HepG2 (cell line): Measurements from ENCODE around the gene CMPK1. TPM values are rescaled to one million over a fixed set of nuclear protein-coding genes. Genes with fewer than 3 reads are reported as not detected.

Experiments
- BHLHE40 ChIP-seq: IDR thresholded peaks from 2 replicates; pipeline ENCODE4 v1.6.1; 2011; ENCODE audit warnings: low read length, improper control_type of control experiment
- ETS1 ChIP-seq: sonication (generic); formaldehyde crosslinking; IDR thresholded peaks from 2 replicates; pipeline ENCODE4 v1.4.0; 2020; ENCODE audit warnings: missing genetic modification reagents
- GABPB1 ChIP-seq: IDR thresholded peaks from 2 replicates; pipeline ENCODE4 v1.6.1; 2016; ENCODE audit warnings: mild to moderate bottlenecking, missing genetic modification reagents, moderate library complexity, missing compliant biosample characterization
- HBP1 ChIP-seq: IDR thresholded peaks from 2 replicates; pipeline ENCODE4 v1.6.1; 2016; ENCODE audit warnings: low read depth, control low read depth
- KAT7 ChIP-seq: IDR thresholded peaks from 2 replicates; pipeline ENCODE4 v1.6.1; 2018; ENCODE audit warnings: borderline replicate concordance, missing compliant biosample characterization
- MLLT10 ChIP-seq: sonication (generic); formaldehyde crosslinking; IDR thresholded peaks from 2 replicates; pipeline ENCODE4 v1.4.0; 2020; ENCODE audit warnings: missing genetic modification reagents
- MTF1 ChIP-seq: sonication (generic); formaldehyde crosslinking; IDR thresholded peaks from 2 replicates; pipeline ENCODE4 v1.5.0; 2020; ENCODE audit warnings: missing genetic modification reagents
- PHF5A ChIP-seq: IDR thresholded peaks from one replicate; pipeline ENCODE4 v1.6.1; 2018; ENCODE audit warnings: low read depth, missing genetic modification reagents; ENCODE audit not compliant: unreplicated experiment
- RBFOX2 ChIP-seq: fragments of 200-400 bp; formaldehyde crosslinking; IDR thresholded peaks from 2 replicates; pipeline ENCODE4 v1.6.1; 2017; ENCODE audit warnings: low read depth, mild to moderate bottlenecking, low read length
- SNAPC4 ChIP-seq: sonication (generic); formaldehyde crosslinking; IDR thresholded peaks from 2 replicates; pipeline ENCODE4 v1.4.0; 2020; ENCODE audit warnings: mild to moderate bottlenecking, missing genetic modification reagents
- STAT5B ChIP-seq: sonication (generic); formaldehyde crosslinking; IDR thresholded peaks from 2 replicates; pipeline ENCODE4 v1.4.0; 2020; ENCODE audit warnings: missing genetic modification reagents
- UBTF ChIP-seq: sonication (generic); formaldehyde crosslinking; IDR thresholded peaks from 2 replicates; pipeline ENCODE4 v1.4.0; 2020; ENCODE audit warnings: mild to moderate bottlenecking, missing genetic modification reagents
- ZNF232 ChIP-seq: sonication (generic); formaldehyde crosslinking; IDR thresholded peaks from 2 replicates; pipeline ENCODE4 v1.4.0; 2020; ENCODE audit warnings: missing genetic modification reagents, borderline replicate concordance
- ZNF557 ChIP-seq: sonication (generic); formaldehyde crosslinking; IDR thresholded peaks from 2 replicates; pipeline ENCODE4 v1.4.0; 2020; ENCODE audit warnings: missing genetic modification reagents
- ZNF563 ChIP-seq: sonication (generic); formaldehyde crosslinking; IDR thresholded peaks from 2 replicates; pipeline ENCODE4 v1.8.0; 2022; ENCODE audit warnings: mild to moderate bottlenecking, moderate library complexity, missing genetic modification reagents
- ZNF775 ChIP-seq: sonication (generic); formaldehyde crosslinking; IDR thresholded peaks from 2 replicates; pipeline ENCODE4 v1.4.0; 2020; ENCODE audit warnings: missing genetic modification reagents, mild to moderate bottlenecking, moderate library complexity, borderline replicate concordance
- ZNF879 ChIP-seq: sonication (generic); formaldehyde crosslinking; IDR thresholded peaks from 2 replicates; pipeline ENCODE4 v1.8.1; 2023; ENCODE audit warnings: missing genetic modification reagents
- ZNF891 ChIP-seq: sonication (generic); formaldehyde crosslinking; IDR thresholded peaks from 2 replicates; pipeline ENCODE4 v1.5.0; 2020; ENCODE audit warnings: mild to moderate bottlenecking, missing genetic modification reagents
- polyA plus RNA-seq, 8 experiments: library from polyadenylated mRNA; depleted of rRNA in 3 of 8; stranded (reverse) in 7 of 8; unstranded in 1 of 8; fragments of >200 nt; fragmentation: Illumina TruSeq in 4 of 8; extraction: Trizol in 4 of 8; gene quantifications; 2 replicates each; pipeline versions ENCODE4 v1.2.1 to v1.2.3, GENCODE V29; 2011 to 2016; ENCODE audit warnings: low read depth in 4 of 8, missing spikeins in 1 of 8, mixed read lengths in 1 of 8; ENCODE audit not compliant: insufficient read depth in 1 of 8
- total RNA-seq, 5 experiments: library from RNA; depleted of rRNA; stranded (reverse); fragments of >200 nt; fragmentation: Illumina TruSeq; extraction: Trizol; gene quantifications; 2 replicates each; pipeline ENCODE4 v1.2.3, GENCODE V29; 2016; ENCODE audit warnings: low read depth in 1 of 5

CMPK1 gene
- total and polyA plus RNA-seq, 2 of the 13 experiments (the other 11 are each of a cell fraction or from before 2014, with no cell fraction given) = 38.3 to 92.0 TPM

- TF ChIP-seq SNAPC4 (CRISPR knock-in tag) = 0 out of 2 replicates have a peak, but pooled peaks have one; percentile 45
- peak; percentile 18; the same call in 1 of the 2 replicates for TF ChIP-seq ZNF557 (CRISPR knock-in tag)
- no peak for TF ChIP-seq STAT5B
- TF ChIP-seq BHLHE40 = peak; percentile 33; the same call in 1 of the 2 replicates
- TF ChIP-seq RBFOX2 = peak; percentile 87
- peak; percentile 88; the same call in 1 of the 2 replicates for TF ChIP-seq ZNF232 (CRISPR knock-in tag)
- no peak for TF ChIP-seq PHF5A
- peak; percentile 69 for TF ChIP-seq UBTF (CRISPR knock-in tag)
- TF ChIP-seq MTF1 (CRISPR knock-in tag) = peak; percentile 70; the same call in 1 of the 2 replicates
- no peak for TF ChIP-seq MLLT10 (CRISPR knock-in tag)
- peak; percentile 70; the same call in 1 of the 2 replicates for TF ChIP-seq GABPB1 (CRISPR knock-in tag)
- no peak for TF ChIP-seq ZNF775
- no peak; the same call in 1 of the 2 replicates for TF ChIP-seq ZNF563
- peak; percentile 11; the same call in 1 of the 2 replicates for TF ChIP-seq KAT7
- TF ChIP-seq ZNF891 (CRISPR knock-in tag) = peak; percentile 68; the same call in 1 of the 2 replicates
- peak; percentile 46; the same call in 1 of the 2 replicates for TF ChIP-seq HBP1 (CRISPR knock-in tag)
- TF ChIP-seq ETS1 = peak; percentile 71
- no peak for TF ChIP-seq ZNF879 (CRISPR knock-in tag)
These were observed 553 bp downstream of the CMPK1 start (continued) for GRCh38 chr1:47333922-47334764.
